CD8-positive, alpha-beta memory T cell (primary cell): ENCODE data around the gene LIN54. TPM values are rescaled to one million over a fixed set of nuclear protein-coding genes. Genes with fewer than 3 reads are reported as not detected.
A peak's percentile ranks its signal among the peaks of the same experiment; 100 is the strongest.

Experiments
- CTCF ChIA-PET: fragments of 350-600 bp; sonication (Branson Sonifier 250); formaldehyde crosslinking; loops from one replicate; lab custom pipeline; 2021; ENCODE audit warnings: antibody characterized with exemption; lab: Charles Lee
- POLR2A ChIA-PET: fragments of 350-600 bp; sonication (Branson Sonifier 250); formaldehyde crosslinking; loops from one replicate; lab custom pipeline; 2021; ENCODE audit warnings: antibody characterized with exemption; lab: Charles Lee
- DNase-seq, 5 donors: peaks; one replicate each; pipeline versions ENCODE4 v3.0.0 to v3.0.0-alpha.2; 2020 to 2022; ENCODE audit warnings: mixed read lengths in 1 of 5
- H3K27ac ChIP-seq: one replicate; pipeline ENCODE4 v1.7.0; 2013; ENCODE audit warnings: low read depth, mild to moderate bottlenecking, low read length, moderate library complexity
- H3K27me3 ChIP-seq: 2 replicates; pipeline ENCODE4 v1.7.0; 2013; ENCODE audit warnings: low read length, mild to moderate bottlenecking; ENCODE audit not compliant: insufficient read depth, poor library complexity, severe bottlenecking
- H3K36me3 ChIP-seq: 2 replicates; pipeline ENCODE4 v1.7.0; 2013; ENCODE audit warnings: mild to moderate bottlenecking, low read length, moderate library complexity; ENCODE audit not compliant: insufficient read depth
- H3K4me1 ChIP-seq: 2 replicates; pipeline ENCODE4 v1.7.0; 2013; ENCODE audit warnings: mild to moderate bottlenecking, low read length, moderate library complexity; ENCODE audit not compliant: insufficient read depth
- H3K4me3 ChIP-seq: 2 replicates; pipeline ENCODE4 v1.7.0; 2013; ENCODE audit warnings: mild to moderate bottlenecking, low read length
- H3K9me3 ChIP-seq: 2 replicates; pipeline ENCODE4 v1.7.0; 2013; ENCODE audit warnings: mild to moderate bottlenecking, low read length
- H3K27ac Mint-ChIP-seq, 8 donors: one replicate each; pipeline ENCODE4 v1.8.0; 2020 to 2021; ENCODE audit warnings: mixed read lengths in 8 of 8, mild to moderate bottlenecking in 6 of 8, inconsistent platforms in 3 of 8, moderate library complexity in 3 of 8
- H3K27me3 Mint-ChIP-seq, 2 donors: one replicate each; pipeline ENCODE4 v1.8.0; 2020 to 2021; ENCODE audit warnings: mixed read lengths in 2 of 2, mild to moderate bottlenecking in 1 of 2, moderate library complexity in 1 of 2
- H3K36me3 Mint-ChIP-seq, 3 donors: one replicate each; pipeline ENCODE4 v1.8.0; 2020 to 2021; ENCODE audit warnings: mixed read lengths in 3 of 3, inconsistent platforms in 1 of 3, mild to moderate bottlenecking in 1 of 3
- H3K4me1 Mint-ChIP-seq, 3 donors: one replicate each; pipeline ENCODE4 v1.8.0; 2020 to 2021; ENCODE audit warnings: mixed read lengths in 3 of 3, inconsistent platforms in 1 of 3, mild to moderate bottlenecking in 1 of 3
- H3K4me3 Mint-ChIP-seq, 7 donors: one replicate each; pipeline ENCODE4 v1.8.0; 2020 to 2021; ENCODE audit warnings: mixed read lengths in 7 of 7, mild to moderate bottlenecking in 6 of 7, moderate library complexity in 4 of 7, inconsistent platforms in 2 of 7
- H3K9me3 Mint-ChIP-seq, 5 donors: one replicate each; pipeline ENCODE4 v1.8.0; 2020 to 2022; ENCODE audit warnings: mixed read lengths in 5 of 5, mild to moderate bottlenecking in 3 of 5, moderate library complexity in 2 of 5, inconsistent platforms in 1 of 5
- polyA plus RNA-seq: library from polyadenylated mRNA; unstranded; fragments of 300-500 nt; fragmentation: Illumina TruSeq; gene quantifications from one replicate; pipeline ENCODE4 v1.2.3, GENCODE V29; 2021
- total RNA-seq, 2 experiments: library from RNA; stranded (reverse); gene quantifications; one replicate each; pipeline ENCODE4 v1.2.3, GENCODE V29; 2021

The LIN54 gene
- total and polyA plus RNA-seq, 3 experiments from 2014 or later = 9.2 to 23.0 (median 22.1) TPM

DNA sequence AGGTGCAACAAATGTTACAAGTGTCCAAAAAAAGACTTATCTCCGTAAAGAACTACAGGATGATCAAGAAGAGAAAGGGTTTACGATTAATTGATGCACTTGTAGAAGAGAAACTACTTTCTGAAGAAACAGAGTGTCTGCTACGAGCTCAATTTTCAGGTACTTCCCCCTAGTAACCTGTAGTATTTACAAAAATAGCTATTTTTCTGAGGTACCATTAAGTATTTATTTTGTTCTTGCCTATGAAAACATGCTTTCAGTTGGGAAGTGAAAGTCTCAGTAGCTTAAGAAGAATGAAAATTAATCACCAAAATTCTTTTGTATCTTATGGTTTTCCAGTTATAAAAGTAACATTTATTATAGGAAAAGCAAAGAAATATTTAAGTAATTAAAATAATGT, 104.2 kb downstream of the LIN54 start:
- ChIA-PET POLR2A (interaction anchor here (0.5 kb wide), 1 partner anchor 48 kb away, joined by 4 read pairs; no protein-coding TSS in a partner anchor), CTCF (no interaction called here)
- peaks cover 0 to 2% of the 10 kb centered on the region in 2 donors for H3K27me3 Mint-ChIP-seq
- no peak overlapping the region for H3K4me3 ChIP-seq
- H3K27ac ChIP-seq = no peak overlapping the region
- H3K9me3 ChIP-seq = no peaks in the 10 kb centered on the region
- H3K4me1 ChIP-seq = peaks cover 5% of the 10 kb centered on the region
- peaks cover 13 to 21% (median 15%) of the 10 kb centered on the region in 3 donors for H3K4me1 Mint-ChIP-seq
- no peaks in the 10 kb centered on the region for H3K9me3 Mint-ChIP-seq
- H3K36me3 ChIP-seq = no peaks in the 10 kb centered on the region
- H3K36me3 Mint-ChIP-seq = peaks cover 0 to 17% (median 5%) of the 10 kb centered on the region in 3 donors
- no peak for DNase-seq
- H3K4me3 Mint-ChIP-seq = no peak overlapping the region
- H3K27ac Mint-ChIP-seq = no peak overlapping the region
- no peaks in the 10 kb centered on the region for H3K27me3 ChIP-seq

DNA sequence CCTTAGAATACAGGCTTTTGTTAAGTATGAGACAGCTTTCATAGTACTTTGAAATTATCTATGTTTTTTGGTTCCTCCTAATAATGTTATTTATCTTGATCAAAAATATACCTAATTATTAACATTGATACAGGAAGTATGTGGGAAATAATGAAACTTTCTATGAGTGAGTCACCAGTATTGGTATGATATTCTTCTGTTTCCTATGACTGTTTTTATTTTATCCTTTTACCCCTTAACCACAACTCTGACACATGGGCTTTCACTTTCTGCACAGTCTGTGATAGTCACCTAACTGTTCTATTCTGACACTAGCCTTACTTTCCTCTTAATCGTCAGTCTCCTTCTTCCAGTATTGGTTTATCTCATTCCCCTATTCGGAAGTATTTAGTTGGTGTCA, 105.4 kb downstream of the LIN54 start:
- ChIA-PET POLR2A (no interaction called here), CTCF (interaction anchor here (0.6 to 0.8 kb wide), 2 partner anchors 130 to 495 kb away, joined by 3 to 4 read pairs; partner anchors contain the start of gene COPS4)
- Histone ChIP-seq H3K4me1 (peaks cover 8% of the 10 kb centered on the region), H3K4me3 (no peak overlapping the region), H3K9me3 (no peaks in the 10 kb centered on the region), H3K36me3 (no peaks in the 10 kb centered on the region), H3K27ac (no peak overlapping the region), H3K27me3 (no peaks in the 10 kb centered on the region)
- Mint-ChIP-seq H3K4me1 (peaks cover 13 to 21% (median 15%) of the 10 kb centered on the region in 3 donors), H3K27ac (peak overlapping the region in 6 of 8 donors; percentile 17 to 67 (median 58)), H3K4me3 (peak overlapping the region in 3 of 7 donors; percentile 3 to 35 (median 20)), H3K36me3 (peaks cover 0 to 11% (median 2%) of the 10 kb centered on the region in 3 donors), H3K27me3 (peaks cover 0 to 2% of the 10 kb centered on the region in 2 donors), H3K9me3 (no peaks in the 10 kb centered on the region)
- peak in 2 of 5 donors; percentile 33 to 52 for DNase-seq

DNA sequence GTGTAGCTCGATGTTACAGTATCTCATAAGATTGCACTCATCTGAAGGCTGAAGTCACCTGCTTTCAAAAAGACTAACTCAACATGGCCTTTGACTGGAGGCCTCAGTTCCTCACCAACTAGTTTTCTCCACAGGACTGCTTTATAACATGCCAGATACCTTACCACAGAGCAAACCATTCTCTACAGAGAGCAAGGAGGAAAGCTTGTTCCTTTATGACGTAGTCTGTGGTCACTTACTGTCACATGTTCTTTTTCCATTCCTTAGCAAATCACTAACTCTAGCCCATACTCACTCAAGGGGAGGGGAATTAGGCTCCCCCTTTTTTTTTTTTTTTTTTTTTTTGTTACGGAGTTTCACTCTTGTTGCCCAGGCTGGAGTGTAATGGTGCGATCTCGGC, 106.9 kb downstream of the LIN54 start:
- Mint-ChIP-seq H3K9me3 (no peaks in the 10 kb centered on the region), H3K4me3 (no peak overlapping the region), H3K4me1 (peaks cover 13 to 21% (median 15%) of the 10 kb centered on the region in 3 donors), H3K27me3 (peaks cover 0 to 2% of the 10 kb centered on the region in 2 donors), H3K27ac (peak overlapping the region in 1 of 8 donors; percentile 72), H3K36me3 (peaks cover 0 to 12% (median 2%) of the 10 kb centered on the region in 3 donors)
- POLR2A ChIA-PET = no interaction called here
- Histone ChIP-seq H3K27ac (no peak overlapping the region), H3K9me3 (no peaks in the 10 kb centered on the region), H3K4me3 (no peak overlapping the region), H3K36me3 (no peaks in the 10 kb centered on the region), H3K27me3 (no peaks in the 10 kb centered on the region), H3K4me1 (peaks cover 19% of the 10 kb centered on the region)
- CTCF ChIA-PET = no interaction called here
- DNase-seq = no peak

DNA sequence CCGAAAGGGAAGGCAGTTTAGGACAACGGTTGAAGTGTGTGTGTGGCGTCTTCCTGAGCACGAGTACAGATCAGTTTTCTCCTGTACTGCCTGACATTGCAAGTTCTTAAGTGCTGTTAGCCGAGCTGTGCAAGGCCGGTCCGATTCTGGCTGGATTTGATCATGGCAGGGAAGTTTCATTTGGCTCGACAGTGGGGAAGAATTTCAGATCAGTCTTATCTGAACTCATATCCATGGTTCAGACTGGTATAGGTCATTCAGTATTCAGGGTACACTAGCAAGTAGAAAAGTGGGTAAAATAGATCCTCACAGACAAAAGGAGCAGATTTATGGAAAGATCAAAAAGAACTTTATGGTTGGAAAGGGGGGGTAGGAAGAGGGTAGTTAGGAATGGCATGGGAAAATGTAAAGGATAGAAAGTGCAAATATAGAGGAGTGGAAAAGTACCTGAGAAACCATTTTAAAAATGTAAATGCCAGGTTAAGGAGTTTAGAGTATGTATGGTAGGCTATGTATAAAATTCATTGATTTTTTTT, 109.4 kb downstream of the LIN54 start:
- Histone ChIP-seq H3K36me3 (peaks cover 6% of the 10 kb centered on the region), H3K4me1 (peaks cover 34% of the 10 kb centered on the region), H3K9me3 (no peaks in the 10 kb centered on the region), H3K27me3 (no peaks in the 10 kb centered on the region), H3K4me3 (peak overlapping the region; percentile 97), H3K27ac (peak overlapping the region; percentile 98)
- Mint-ChIP-seq H3K27me3 (peaks cover 0 to 2% of the 10 kb centered on the region in 2 donors), H3K36me3 (peaks cover 4 to 20% (median 6%) of the 10 kb centered on the region in 3 donors), H3K9me3 (no peaks in the 10 kb centered on the region), H3K4me3 (no peak overlapping the region), H3K27ac (no peak overlapping the region), H3K4me1 (peaks cover 19 to 31% (median 23%) of the 10 kb centered on the region in 3 donors)
- POLR2A ChIA-PET = interaction anchor here (0.6 to 1.5 kb wide), 4 partner anchors 30 to 472 kb away, joined by 3 to 6 read pairs (median 4); partner anchors contain the start of gene LIN54
- CTCF ChIA-PET = interaction anchor here (1.3 to 2.9 kb wide), 4 partner anchors 9 to 134 kb away, joined by 3 to 10 read pairs (median 4); partner anchors contain the start of genes COPS4 and LIN54
- no peak for DNase-seq

DNA sequence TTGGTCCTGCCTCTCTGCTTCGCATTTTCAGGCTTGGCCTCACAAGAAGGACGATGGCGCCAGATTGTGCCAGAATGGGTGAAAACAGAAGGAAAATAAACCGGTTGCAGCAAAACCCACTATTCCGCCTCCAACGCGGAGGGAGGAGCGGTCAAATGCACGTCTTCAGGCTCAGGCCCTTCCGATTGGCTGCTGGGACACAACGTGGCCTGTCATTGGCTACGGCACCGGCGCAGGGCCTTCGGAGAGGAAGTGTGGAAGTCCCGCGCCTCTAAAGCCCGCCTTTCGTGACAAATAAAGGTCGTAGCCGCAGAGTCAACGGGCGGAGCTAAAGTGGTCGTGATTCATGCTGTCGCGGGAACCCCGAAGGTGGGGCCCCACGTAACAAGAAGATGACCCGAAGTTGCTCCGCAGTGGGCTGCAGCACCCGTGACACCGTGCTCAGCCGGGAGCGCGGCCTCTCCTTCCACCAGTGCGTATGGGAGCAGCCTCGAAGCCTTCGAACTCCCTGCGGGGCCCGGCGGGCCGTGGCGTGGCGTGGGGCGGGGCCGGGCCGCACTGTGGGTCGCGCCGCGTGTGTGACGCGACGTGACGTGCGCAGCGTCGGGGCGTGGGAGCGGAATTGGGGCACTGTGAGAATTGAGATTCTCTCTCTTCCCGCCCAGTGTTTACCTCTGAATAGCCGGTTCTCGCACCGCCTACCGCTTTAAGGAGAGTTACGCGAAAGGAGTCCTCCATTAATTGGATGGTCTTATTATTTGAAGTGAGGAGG, 110.0 kb downstream of the LIN54 start, which contains the start of gene THAP9:
Gene THAP9 (plus strand): TSS at position 325 of the 772 bp plus-strand sequence. CDS start 68 bp downstream, at position 393.
- H3K4me1 Mint-ChIP-seq = peaks cover 17 to 30% (median 19%) of the 10 kb centered on the region in 3 donors
- peaks cover 6 to 22% (median 6%) of the 10 kb centered on the region in 3 donors for H3K36me3 Mint-ChIP-seq
- no peak within 1 kb of the TSS for H3K4me3 Mint-ChIP-seq
- peak; percentile 96 to 99 (median 98) for DNase-seq
- Histone ChIP-seq H3K27ac (peak within 1 kb of the TSS; percentile 98), H3K9me3 (no peaks in the 10 kb centered on the region), H3K36me3 (peaks cover 6% of the 10 kb centered on the region), H3K27me3 (no peaks in the 10 kb centered on the region), H3K4me3 (peak within 1 kb of the TSS; percentile 97), H3K4me1 (peaks cover 34% of the 10 kb centered on the region)
- H3K9me3 Mint-ChIP-seq = no peaks in the 10 kb centered on the region
- ChIA-PET CTCF (interaction anchor here (1.3 to 2.9 kb wide), 5 partner anchors 9 to 362 kb away, joined by 3 to 10 read pairs (median 4); partner anchors contain the start of genes COPS4 and LIN54), POLR2A (interaction anchor here (0.6 to 1.5 kb wide), 8 partner anchors 10 to 471 kb away, joined by 3 to 8 read pairs (median 4); partner anchors contain the start of genes COPS4, COQ2 and LIN54)
- H3K27ac Mint-ChIP-seq = no peak within 1 kb of the TSS
- no peaks in the 10 kb centered on the region for H3K27me3 Mint-ChIP-seq

DNA sequence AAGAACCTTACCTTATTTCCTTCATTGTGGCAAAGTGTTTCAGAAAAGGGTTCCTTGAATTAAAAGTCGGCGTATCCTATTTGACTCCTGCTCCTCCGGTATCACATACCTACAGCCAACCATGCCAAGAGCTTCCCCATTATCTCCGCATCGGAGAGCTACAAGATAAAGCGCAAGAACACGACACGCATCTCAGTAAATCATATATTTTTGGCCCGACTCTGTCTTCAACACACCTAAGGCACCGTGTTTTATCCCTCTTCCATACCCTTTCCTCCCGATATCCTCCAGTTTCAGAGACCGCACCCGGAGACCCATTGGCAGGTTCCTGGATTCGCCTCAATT, 110.6 kb downstream of the LIN54 start:
- no peaks in the 10 kb centered on the region for H3K27me3 Mint-ChIP-seq
- no peaks in the 10 kb centered on the region for H3K9me3 Mint-ChIP-seq
- Histone ChIP-seq H3K4me1 (peaks cover 34% of the 10 kb centered on the region), H3K9me3 (no peaks in the 10 kb centered on the region), H3K36me3 (peaks cover 6% of the 10 kb centered on the region), H3K27ac (peak overlapping the region; percentile 98), H3K4me3 (peak overlapping the region; percentile 97), H3K27me3 (no peaks in the 10 kb centered on the region)
- ChIA-PET POLR2A (interaction anchor here (0.8 to 1.5 kb wide), 6 partner anchors 9 to 471 kb away, joined by 3 to 8 read pairs (median 5); partner anchors contain the start of genes COPS4, COQ2 and LIN54), CTCF (interaction anchor here (0.8 to 2.9 kb wide), 5 partner anchors 8 to 540 kb away, joined by 3 to 10 read pairs (median 3); partner anchors contain the start of gene LIN54)
- no peak overlapping the region for H3K4me3 Mint-ChIP-seq
- no peak overlapping the region for H3K27ac Mint-ChIP-seq
- H3K36me3 Mint-ChIP-seq = peaks cover 6 to 25% (median 7%) of the 10 kb centered on the region in 3 donors
- peaks cover 12 to 26% (median 13%) of the 10 kb centered on the region in 3 donors for H3K4me1 Mint-ChIP-seq
- DNase-seq = no peak

DNA sequence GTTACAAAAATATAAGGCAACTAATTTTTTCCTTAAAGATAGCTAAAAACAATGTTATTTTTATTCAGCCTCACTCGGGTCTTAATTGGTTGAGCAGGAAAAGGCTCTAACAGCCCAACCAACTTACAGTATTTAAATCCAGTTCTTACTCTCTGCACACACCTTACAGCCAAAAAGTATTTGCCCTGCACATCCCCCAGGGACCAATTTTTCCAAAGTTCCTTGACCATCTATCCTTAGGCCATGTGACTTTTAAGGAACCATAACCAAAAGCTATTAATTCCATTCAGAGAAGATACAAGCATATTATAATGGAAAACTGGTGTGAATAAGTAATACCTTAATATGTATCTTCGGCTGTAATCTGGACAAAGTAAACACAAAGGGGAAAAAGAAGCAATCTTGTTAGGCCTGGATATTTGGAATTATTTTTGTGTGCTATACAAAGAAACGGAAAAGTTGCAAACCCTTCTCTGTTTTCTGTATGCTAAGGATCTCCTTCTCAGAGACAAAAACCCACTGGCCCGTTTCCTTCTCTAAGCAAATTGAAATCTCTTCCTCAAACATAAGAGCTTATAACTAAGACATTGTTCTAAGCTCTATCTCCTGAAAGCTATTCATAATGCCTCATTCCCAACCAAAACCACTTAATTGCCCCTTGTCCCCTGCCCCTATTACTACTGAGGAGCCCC, 111.1 kb downstream of the LIN54 start:
- ChIA-PET POLR2A (interaction anchor here (0.6 to 1.5 kb wide), 6 partner anchors 9 to 385 kb away, joined by 3 to 8 read pairs (median 4); partner anchors contain the start of genes COPS4, COQ2 and LIN54), CTCF (interaction anchor here (0.8 to 2.9 kb wide), 5 partner anchors 8 to 539 kb away, joined by 3 to 10 read pairs (median 3); partner anchors contain the start of gene LIN54)
- Mint-ChIP-seq H3K4me3 (no peak overlapping the region), H3K9me3 (no peaks in the 10 kb centered on the region), H3K4me1 (peaks cover 9 to 25% (median 10%) of the 10 kb centered on the region in 3 donors), H3K36me3 (peaks cover 9 to 29% (median 11%) of the 10 kb centered on the region in 3 donors), H3K27ac (no peak overlapping the region), H3K27me3 (no peaks in the 10 kb centered on the region)
- Histone ChIP-seq H3K4me3 (peak overlapping the region; percentile 97), H3K9me3 (no peaks in the 10 kb centered on the region), H3K36me3 (peaks cover 6% of the 10 kb centered on the region), H3K4me1 (peaks cover 34% of the 10 kb centered on the region), H3K27ac (peak overlapping the region; percentile 98), H3K27me3 (no peaks in the 10 kb centered on the region)
- DNase-seq = no peak
